ENCODE data around the gene STPG2. TPM values are rescaled to one million over a fixed set of nuclear protein-coding genes. Genes with fewer than 3 reads are reported as not detected.

STPG2 gene
- total and polyA plus RNA-seq, 2 of the 8 experiments (the other 6 are each of a cell fraction or from before 2014, with no cell fraction given), result 0.03 TPM; not detected in 1

DNA sequence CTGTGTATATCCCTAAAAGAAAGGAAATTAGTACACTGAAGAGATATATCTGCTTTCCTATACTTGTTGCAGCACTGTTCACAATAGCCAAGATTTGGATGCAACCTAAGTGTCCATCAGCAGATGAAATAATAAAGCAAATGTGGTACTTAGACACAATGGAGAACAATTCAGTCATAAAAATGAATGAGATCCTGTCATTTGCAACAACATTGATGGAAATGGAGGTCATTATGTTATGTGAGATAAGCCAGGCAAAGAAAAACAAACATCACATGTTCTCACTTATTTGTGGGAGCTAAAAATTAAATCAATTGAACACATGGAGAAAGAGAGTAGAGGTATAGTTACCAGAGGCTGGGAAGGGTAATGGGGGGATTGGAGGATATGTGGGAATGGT, 611.9 kb downstream of the STPG2 start:
- Histone ChIP-seq H3K56ac (replicated peaks; ENCODE audit: insufficient read length, low read depth, low read length) (no peak overlapping the region), H2BK120ac (replicated peaks; ENCODE audit: low read depth, low read length) (no peak overlapping the region), H3K23ac (ENCODE audit: insufficient read length) (no peak overlapping the region), H3K79me1 (ENCODE audit: low read depth, low read length) (no peaks in the 10 kb centered on the region), H3K9ac (replicated peaks in 1 of 4; ENCODE audit: extremely low read depth in 1 of 4, low read depth in 3 of 4, low read length in 3 of 4) (no peak overlapping the region), H2AFZ (ENCODE audit: low read length) (no peak overlapping the region), H2BK5ac (ENCODE audit: low read depth, low read length) (no peak overlapping the region), H3K23me2 (ENCODE audit: low read depth, low read length) (no peaks in the 10 kb centered on the region), H2BK15ac (ENCODE audit: low read length) (no peak overlapping the region), H4K5ac (ENCODE audit: insufficient read length, low read depth, low read length) (no peak overlapping the region), H2BK20ac (ENCODE audit: low read length) (no peak overlapping the region), H3K4me2 (ENCODE audit: insufficient read depth in 1 of 2, low read depth in 2 of 2, low read length in 2 of 2) (no peak overlapping the region), H3K4me1 (replicated peaks in 1 of 4; ENCODE audit: control insufficient read depth in 3 of 4, insufficient read depth in 4 of 4, low read length in 3 of 4) (no peaks in the 10 kb centered on the region), H3K14ac (ENCODE audit: insufficient read length) (no peak overlapping the region), H2AK5ac (ENCODE audit: low read depth, low read length) (no peak overlapping the region), H3K79me2 (ENCODE audit: control insufficient read depth in 1 of 2, insufficient read depth in 2 of 2, low read length in 2 of 2) (no peaks in the 10 kb centered on the region), H4K91ac (replicated peaks; ENCODE audit: insufficient read length, low read length) (no peak overlapping the region), H3K9me3 (ENCODE audit: insufficient read depth in 2 of 2, low read depth in 1 of 2, low read length in 1 of 2) (no peaks in the 10 kb centered on the region), H3K4ac (replicated peaks; ENCODE audit: insufficient read length, low read depth, low read length) (no peak overlapping the region), H3K18ac (ENCODE audit: extremely low read depth, low read length) (no peak overlapping the region), H3K27me3 (replicated peaks in 1 of 4; ENCODE audit: control insufficient read depth in 3 of 4, extremely low read depth in 1 of 4, insufficient read depth in 3 of 4, low read length in 3 of 4) (no peaks in the 10 kb centered on the region), H3K36me3 (ENCODE audit: control insufficient read depth in 2 of 4, insufficient read depth in 4 of 4, low read length in 3 of 4) (no peaks in the 10 kb centered on the region), H3K27ac (ENCODE audit: low read depth, low read length) (no peak overlapping the region), H2BK12ac (ENCODE audit: low read depth, low read length) (no peak overlapping the region), H4K20me1 (replicated peaks in 1 of 2; ENCODE audit: control insufficient read depth in 1 of 2, insufficient read depth in 2 of 2, low read length in 2 of 2) (no peaks in the 10 kb centered on the region), H3K4me3 (ENCODE audit: extremely low read depth in 1 of 4, insufficient read depth in 2 of 4, low read depth in 3 of 4, low read length in 4 of 4) (no peak overlapping the region), H4K8ac (ENCODE audit: extremely low read depth, insufficient read depth, low read length) (no peak overlapping the region)
- CTCF ChIA-PET (ENCODE audit: partially characterized antibody), result interaction anchor here (1.1 kb wide), 1 partner anchor 31 kb away, joined by 3 read pairs; no protein-coding TSS in a partner anchor
- no peak for FAIRE-seq
- TF ChIP-seq CREB1 (IDR thresholded peaks at IDR 0.05) (no peak), ZNF274 (IDR thresholded peaks at IDR 0.05; ENCODE audit: borderline replicate concordance, extremely low read depth, low read length) (no peak)
- POLR2A ChIA-PET (ENCODE audit: partially characterized antibody), result no interaction called here
- no peak for DNase-seq (ENCODE audit: low read depth in 1 of 2, low spot score in 2 of 2)

All from H1 (cell line).